ENCODE data around the gene DCP1A.

GRCh38 chr3:53342353-53342752 lies 5.0 kb downstream of the DCP1A start:
- no peak for TF ChIP-seq MYC (IDR thresholded peaks at IDR 0.05; ENCODE audit: low read depth, low read length)
- TF ChIP-seq MAX (IDR thresholded peaks at IDR 0.05; ENCODE audit: low read depth, low read length), result no peak
- no peak for TF ChIP-seq CTCF (IDR thresholded peaks at IDR 0.05; ENCODE audit: low read depth, low read length)
